ENCODE results near the gene INF2. TPM values are rescaled to one million over a fixed set of nuclear protein-coding genes. Genes with fewer than 3 reads are reported as not detected.

INF2 gene
- total and polyA plus RNA-seq, 5 donors from 2014 or later: 4.2 to 74.3 (median 7.9) TPM

DNA sequence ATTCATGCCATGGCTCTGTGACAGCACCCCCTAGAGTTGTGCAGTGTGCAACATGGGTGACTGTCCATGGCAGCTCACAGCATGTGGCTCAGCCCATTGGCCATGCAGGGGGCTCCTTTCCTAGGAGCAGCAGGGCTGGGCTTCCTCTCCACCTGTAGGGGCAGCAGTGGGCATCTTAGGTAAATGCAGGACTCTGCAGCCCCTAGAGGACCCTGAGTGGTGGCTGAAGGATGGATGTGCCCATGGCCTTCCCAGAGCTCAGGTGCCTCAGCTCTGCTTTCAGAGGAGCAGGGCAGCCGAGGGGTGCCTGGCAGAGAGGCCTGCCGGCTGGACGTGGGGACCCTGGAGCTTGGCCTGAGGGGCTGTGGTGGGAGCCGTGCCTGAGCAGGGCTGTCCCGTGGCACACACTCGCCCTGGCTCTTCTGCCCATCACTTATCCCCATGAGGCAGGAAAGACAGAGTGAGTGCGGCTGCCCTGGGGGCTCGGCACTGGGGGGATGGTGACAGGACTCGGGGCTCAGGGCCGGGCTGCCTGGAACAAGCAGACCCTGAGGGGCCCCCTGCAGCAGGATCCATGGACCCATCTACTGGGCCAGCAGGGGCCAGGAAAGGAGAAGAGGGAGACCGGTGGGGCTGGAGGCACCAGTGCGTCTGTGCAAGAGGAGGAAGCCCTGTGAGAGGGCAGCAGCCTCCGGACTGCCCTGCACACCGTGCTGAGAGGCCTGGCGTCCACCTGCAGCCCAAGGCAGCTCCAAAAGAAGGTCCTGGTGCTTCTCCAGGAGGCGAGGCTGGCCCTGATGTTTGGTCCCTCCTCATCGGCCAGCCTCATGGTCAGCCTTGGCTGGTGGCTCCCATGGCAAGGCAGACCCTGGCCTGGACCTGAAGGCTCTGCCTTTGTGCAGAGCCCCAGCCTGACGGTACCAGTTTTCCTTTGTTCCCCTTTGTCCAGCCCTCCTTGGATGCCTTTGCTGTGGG is 42.2 kb downstream of the INF2 start:
- Mint-ChIP-seq H3K4me3 (no peak overlapping the region), H3K9me3 (no peaks in the 10 kb centered on the region), H3K27ac (no peak overlapping the region), H3K36me3 (no peaks in the 10 kb centered on the region), H3K27me3 (no peaks in the 10 kb centered on the region), H3K4me1 (peaks cover 0 to 2% (median 0%) of the 10 kb centered on the region in 4 donors)
- no peak overlapping the region for H3K27ac ChIP-seq (ENCODE audit: insufficient read depth, low read length, poor library complexity, severe bottlenecking)
- no peak overlapping the region for H3K4me3 ChIP-seq (ENCODE audit: low read depth, low read length)
- no peak for DNase-seq
- ATAC-seq (ENCODE audit: low read depth in 2 of 2): no peak
- no peaks in the 10 kb centered on the region for H3K27me3 ChIP-seq (ENCODE audit: control insufficient read depth, insufficient read depth, low read length)
- H3K36me3 ChIP-seq (ENCODE audit: control insufficient read depth, insufficient read depth, low read length): no peaks in the 10 kb centered on the region
- H3K9me3 ChIP-seq (ENCODE audit: control insufficient read depth in 2 of 2, low read length in 2 of 2): no peaks in the 10 kb centered on the region
- no peaks in the 10 kb centered on the region for H3K4me1 ChIP-seq (ENCODE audit: control insufficient read depth, insufficient read depth, low read length, poor library complexity, severe bottlenecking)

DNA sequence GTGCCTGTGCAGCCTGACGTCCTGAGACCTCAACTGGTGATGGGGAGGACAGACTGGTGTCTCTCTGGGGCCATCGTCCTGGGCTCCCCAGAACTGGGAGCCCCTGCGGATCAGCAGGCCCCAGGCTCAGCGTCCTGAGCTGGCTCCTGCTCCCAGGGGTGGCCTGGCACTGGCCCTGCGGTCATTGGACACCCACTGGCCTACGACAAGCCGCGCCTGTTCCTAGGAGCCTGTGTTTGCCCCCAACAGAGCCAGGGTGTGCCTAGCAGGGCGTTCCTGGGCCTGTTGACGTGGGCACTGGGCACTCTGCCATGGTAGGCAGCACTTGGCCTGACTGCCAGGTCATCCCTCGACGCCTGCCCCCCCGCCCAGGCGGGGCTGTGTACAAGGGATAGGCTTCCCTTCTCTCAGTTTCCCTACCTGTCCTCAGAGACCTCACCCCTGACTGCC is 43.0 kb downstream of the INF2 start:
- Histone ChIP-seq H3K9me3 (ENCODE audit: control insufficient read depth in 2 of 2, low read length in 2 of 2) (no peaks in the 10 kb centered on the region), H3K4me1 (ENCODE audit: control insufficient read depth, insufficient read depth, low read length, poor library complexity, severe bottlenecking) (no peaks in the 10 kb centered on the region), H3K27ac (ENCODE audit: insufficient read depth, low read length, poor library complexity, severe bottlenecking) (no peak overlapping the region), H3K4me3 (ENCODE audit: low read depth, low read length) (no peak overlapping the region), H3K36me3 (ENCODE audit: control insufficient read depth, insufficient read depth, low read length) (no peaks in the 10 kb centered on the region), H3K27me3 (ENCODE audit: control insufficient read depth, insufficient read depth, low read length) (no peaks in the 10 kb centered on the region)
- H3K27me3 Mint-ChIP-seq: no peaks in the 10 kb centered on the region
- no peaks in the 10 kb centered on the region for H3K36me3 Mint-ChIP-seq
- H3K9me3 Mint-ChIP-seq: no peaks in the 10 kb centered on the region
- no peak overlapping the region for H3K27ac Mint-ChIP-seq
- ATAC-seq (ENCODE audit: low read depth in 2 of 2): no peak
- no peak overlapping the region for H3K4me3 Mint-ChIP-seq
- peaks cover 0 to 2% (median 0%) of the 10 kb centered on the region in 4 donors for H3K4me1 Mint-ChIP-seq
- no peak for DNase-seq

DNA sequence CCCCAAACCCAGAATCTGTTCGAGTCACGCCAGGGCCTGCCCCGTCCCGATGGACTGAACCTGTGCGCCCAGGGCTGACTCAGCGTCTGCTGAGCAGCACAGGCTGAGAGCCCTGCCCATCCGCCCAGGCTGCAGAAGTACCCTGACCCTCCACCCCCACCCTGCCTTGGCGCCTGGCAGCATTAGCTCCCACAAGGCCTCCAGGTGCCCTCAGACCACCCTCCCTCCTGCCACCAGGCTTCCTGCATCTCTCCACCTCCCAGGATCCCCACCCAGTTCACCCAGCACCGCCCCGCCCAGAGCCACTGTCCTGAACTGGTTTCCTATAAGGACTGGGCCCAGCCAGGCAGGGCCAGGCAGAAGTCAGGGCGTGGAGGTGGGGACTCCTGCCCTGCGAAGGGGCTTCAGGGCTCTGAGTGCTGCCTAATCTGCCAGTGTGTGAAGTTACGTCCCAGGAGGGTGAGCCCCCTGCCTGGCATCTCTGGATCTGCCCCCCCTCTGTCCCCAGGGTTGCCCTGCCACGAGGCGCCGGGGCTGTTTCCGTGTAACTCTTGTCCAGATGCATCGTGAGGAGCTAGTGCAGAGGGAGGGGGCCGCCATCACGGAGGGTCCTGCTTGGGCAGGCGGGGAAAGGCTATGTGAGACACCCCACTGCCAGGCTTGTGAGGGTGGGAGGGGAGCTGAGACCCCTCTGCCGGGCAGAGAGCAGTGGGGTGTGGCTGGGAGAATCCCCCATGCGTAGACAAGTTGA is 43.7 kb downstream of the INF2 start:
- Mint-ChIP-seq H3K27me3 (no peaks in the 10 kb centered on the region), H3K4me3 (no peak overlapping the region), H3K27ac (no peak overlapping the region), H3K4me1 (peaks cover 0 to 2% (median 0%) of the 10 kb centered on the region in 4 donors), H3K36me3 (no peaks in the 10 kb centered on the region), H3K9me3 (no peaks in the 10 kb centered on the region)
- DNase-seq: no peak
- Histone ChIP-seq H3K27me3 (ENCODE audit: control insufficient read depth, insufficient read depth, low read length) (no peaks in the 10 kb centered on the region), H3K36me3 (ENCODE audit: control insufficient read depth, insufficient read depth, low read length) (no peaks in the 10 kb centered on the region), H3K4me1 (ENCODE audit: control insufficient read depth, insufficient read depth, low read length, poor library complexity, severe bottlenecking) (no peaks in the 10 kb centered on the region), H3K4me3 (ENCODE audit: low read depth, low read length) (no peak overlapping the region), H3K9me3 (ENCODE audit: control insufficient read depth in 2 of 2, low read length in 2 of 2) (no peaks in the 10 kb centered on the region), H3K27ac (ENCODE audit: insufficient read depth, low read length, poor library complexity, severe bottlenecking) (no peak overlapping the region)
- no peak for ATAC-seq (ENCODE audit: low read depth in 2 of 2)

DNA sequence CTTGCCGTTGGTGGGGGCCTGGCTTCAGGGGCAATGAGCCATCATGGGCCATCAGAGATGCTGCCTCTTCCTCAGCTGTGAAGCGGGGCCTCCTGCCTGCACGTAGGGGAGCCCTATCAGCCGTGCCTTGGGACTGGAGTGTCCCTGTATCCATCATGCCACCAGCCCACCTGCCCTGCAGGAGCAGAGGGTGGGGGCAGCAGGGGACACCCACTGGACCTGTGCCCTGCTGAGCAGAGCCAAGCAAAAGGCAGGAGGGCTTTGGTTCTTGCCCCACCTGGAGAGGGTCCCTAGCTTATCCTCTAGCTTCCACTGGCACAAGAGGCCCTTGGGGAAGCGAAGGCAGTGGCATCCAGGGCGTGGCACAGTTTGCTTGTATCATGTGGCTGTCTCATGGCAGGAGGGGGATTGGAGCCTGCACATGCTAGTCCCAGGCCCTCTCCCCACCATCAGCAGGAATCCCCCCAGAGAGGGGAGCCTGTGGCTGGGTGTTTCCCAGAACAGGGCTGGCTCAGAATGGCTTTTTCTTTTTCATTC is 44.7 kb downstream of the INF2 start:
- Histone ChIP-seq H3K27me3 (ENCODE audit: control insufficient read depth, insufficient read depth, low read length) (no peaks in the 10 kb centered on the region), H3K9me3 (ENCODE audit: control insufficient read depth in 2 of 2, low read length in 2 of 2) (no peaks in the 10 kb centered on the region), H3K4me3 (ENCODE audit: low read depth, low read length) (no peak overlapping the region), H3K27ac (ENCODE audit: insufficient read depth, low read length, poor library complexity, severe bottlenecking) (no peak overlapping the region), H3K4me1 (ENCODE audit: control insufficient read depth, insufficient read depth, low read length, poor library complexity, severe bottlenecking) (no peaks in the 10 kb centered on the region), H3K36me3 (ENCODE audit: control insufficient read depth, insufficient read depth, low read length) (no peaks in the 10 kb centered on the region)
- H3K36me3 Mint-ChIP-seq: no peaks in the 10 kb centered on the region
- no peak for DNase-seq
- peaks cover 0 to 2% (median 0%) of the 10 kb centered on the region in 4 donors for H3K4me1 Mint-ChIP-seq
- H3K27ac Mint-ChIP-seq: no peak overlapping the region
- no peaks in the 10 kb centered on the region for H3K9me3 Mint-ChIP-seq
- H3K4me3 Mint-ChIP-seq: no peak overlapping the region
- ATAC-seq (ENCODE audit: low read depth in 2 of 2): no peak
- no peaks in the 10 kb centered on the region for H3K27me3 Mint-ChIP-seq

DNA sequence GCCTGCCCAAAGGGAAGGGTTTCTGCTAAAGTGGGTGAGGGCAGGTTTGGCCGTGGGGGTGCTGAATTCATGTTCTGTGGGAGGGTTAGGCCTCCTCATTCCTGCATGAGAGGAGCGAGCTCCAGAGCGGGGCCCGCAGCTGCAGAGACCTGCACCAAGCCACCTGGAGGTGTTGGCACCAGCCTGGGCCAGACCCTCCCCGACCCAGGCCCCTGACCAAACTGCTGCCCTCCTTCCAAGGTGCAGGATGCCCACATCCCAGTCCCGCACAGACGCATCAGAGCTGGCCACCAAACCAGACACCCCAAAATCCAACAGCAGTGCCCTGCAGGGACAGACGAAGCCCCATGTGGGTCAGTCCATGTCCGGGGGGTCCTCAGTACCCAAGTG is 45.2 kb downstream of the INF2 start:
- H3K9me3 Mint-ChIP-seq: no peaks in the 10 kb centered on the region
- Histone ChIP-seq H3K4me3 (ENCODE audit: low read depth, low read length) (no peak overlapping the region), H3K27ac (ENCODE audit: insufficient read depth, low read length, poor library complexity, severe bottlenecking) (no peak overlapping the region), H3K36me3 (ENCODE audit: control insufficient read depth, insufficient read depth, low read length) (no peaks in the 10 kb centered on the region), H3K9me3 (ENCODE audit: control insufficient read depth in 2 of 2, low read length in 2 of 2) (no peaks in the 10 kb centered on the region), H3K4me1 (ENCODE audit: control insufficient read depth, insufficient read depth, low read length, poor library complexity, severe bottlenecking) (no peaks in the 10 kb centered on the region), H3K27me3 (ENCODE audit: control insufficient read depth, insufficient read depth, low read length) (no peaks in the 10 kb centered on the region)
- H3K27ac Mint-ChIP-seq: no peak overlapping the region
- H3K4me1 Mint-ChIP-seq: peaks cover 0 to 2% (median 0%) of the 10 kb centered on the region in 4 donors
- no peaks in the 10 kb centered on the region for H3K36me3 Mint-ChIP-seq
- H3K27me3 Mint-ChIP-seq: no peaks in the 10 kb centered on the region
- DNase-seq: no peak
- ATAC-seq (ENCODE audit: low read depth in 2 of 2): no peak
- H3K4me3 Mint-ChIP-seq: no peak overlapping the region

DNA sequence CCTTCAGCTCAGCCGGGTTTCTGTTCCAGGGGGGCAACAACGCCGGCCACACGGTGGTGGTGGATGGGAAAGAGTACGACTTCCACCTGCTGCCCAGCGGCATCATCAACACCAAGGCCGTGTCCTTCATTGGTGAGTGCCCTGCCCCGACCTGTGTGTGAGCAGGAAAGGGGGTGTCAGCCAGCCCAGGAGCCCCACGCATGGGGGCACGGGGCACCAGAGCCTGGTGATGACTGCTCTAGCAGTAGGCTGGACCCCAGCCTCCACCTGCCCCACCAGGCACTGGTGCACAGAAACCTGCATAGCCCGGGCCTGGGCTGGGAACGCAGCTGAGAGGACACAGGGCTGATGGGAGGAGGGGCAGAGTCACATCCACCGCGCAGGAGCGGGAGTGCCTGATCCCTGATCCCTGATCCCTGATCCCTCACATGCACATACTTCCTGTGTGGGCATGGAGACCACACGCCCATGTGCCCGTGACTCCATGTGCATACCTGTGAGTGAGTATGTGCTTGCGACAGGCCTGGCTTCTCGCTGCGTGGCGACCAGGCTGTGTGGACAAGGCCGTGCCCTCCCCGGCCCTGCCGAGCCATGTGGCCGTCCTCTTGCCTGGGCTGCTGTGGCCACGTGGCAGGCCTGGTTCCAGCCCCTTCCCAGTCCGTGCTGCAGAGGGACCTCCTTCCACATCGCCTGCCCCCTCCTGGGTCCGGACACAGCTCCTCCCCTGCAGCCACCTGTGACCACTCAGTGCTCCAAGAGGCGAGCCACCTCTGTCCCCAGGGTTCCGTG is 45.8 kb downstream of the INF2 start:
- peaks cover 2% of the 10 kb centered on the region for H3K36me3 Mint-ChIP-seq
- Histone ChIP-seq H3K27me3 (ENCODE audit: control insufficient read depth, insufficient read depth, low read length) (no peaks in the 10 kb centered on the region), H3K27ac (ENCODE audit: insufficient read depth, low read length, poor library complexity, severe bottlenecking) (no peak overlapping the region), H3K9me3 (ENCODE audit: control insufficient read depth in 2 of 2, low read length in 2 of 2) (no peaks in the 10 kb centered on the region), H3K4me3 (ENCODE audit: low read depth, low read length) (no peak overlapping the region), H3K4me1 (ENCODE audit: control insufficient read depth, insufficient read depth, low read length, poor library complexity, severe bottlenecking) (no peaks in the 10 kb centered on the region), H3K36me3 (ENCODE audit: control insufficient read depth, insufficient read depth, low read length) (no peaks in the 10 kb centered on the region)
- peaks cover 0 to 2% (median 0%) of the 10 kb centered on the region in 4 donors for H3K4me1 Mint-ChIP-seq
- H3K9me3 Mint-ChIP-seq: no peaks in the 10 kb centered on the region
- no peak overlapping the region for H3K4me3 Mint-ChIP-seq
- DNase-seq (no peak), ATAC-seq (ENCODE audit: low read depth in 2 of 2) (no peak)
- no peak overlapping the region for H3K27ac Mint-ChIP-seq
- no peaks in the 10 kb centered on the region for H3K27me3 Mint-ChIP-seq

All from CD4-positive, CD25-positive, alpha-beta regulatory T cell (primary cell).